SK-N-DZ (cell line): ENCODE measurements around the gene ITSN1. TPM values are rescaled to one million over a fixed set of nuclear protein-coding genes. Genes with fewer than 3 reads are reported as not detected.
"Not testable (repeated sequence)": the region's sequence is repeated elsewhere in the genome, so short reads cannot be mapped to it uniquely, and the experiment has no call there.

Source experiments
- DNase-seq: peaks from one replicate; pipeline ENCODE4 v3.0.0-alpha.2; 2015; ENCODE audit warnings: low spot score
- polyA plus RNA-seq, 2 experiments: library from polyadenylated mRNA; depleted of rRNA; stranded (reverse); fragments of >200 nt; gene quantifications; 2 replicates each; pipeline ENCODE4 v1.2.3, GENCODE V29; 2014

The ITSN1 gene
- 28.5 and 34.8 TPM in 2 replicates for polyA plus RNA-seq (2014; cell fraction: cytosol; rRNA removed)
- polyA plus RNA-seq (2014; cell fraction: nucleus; rRNA removed): 34.1 and 36.8 TPM in 2 replicates

DNA sequence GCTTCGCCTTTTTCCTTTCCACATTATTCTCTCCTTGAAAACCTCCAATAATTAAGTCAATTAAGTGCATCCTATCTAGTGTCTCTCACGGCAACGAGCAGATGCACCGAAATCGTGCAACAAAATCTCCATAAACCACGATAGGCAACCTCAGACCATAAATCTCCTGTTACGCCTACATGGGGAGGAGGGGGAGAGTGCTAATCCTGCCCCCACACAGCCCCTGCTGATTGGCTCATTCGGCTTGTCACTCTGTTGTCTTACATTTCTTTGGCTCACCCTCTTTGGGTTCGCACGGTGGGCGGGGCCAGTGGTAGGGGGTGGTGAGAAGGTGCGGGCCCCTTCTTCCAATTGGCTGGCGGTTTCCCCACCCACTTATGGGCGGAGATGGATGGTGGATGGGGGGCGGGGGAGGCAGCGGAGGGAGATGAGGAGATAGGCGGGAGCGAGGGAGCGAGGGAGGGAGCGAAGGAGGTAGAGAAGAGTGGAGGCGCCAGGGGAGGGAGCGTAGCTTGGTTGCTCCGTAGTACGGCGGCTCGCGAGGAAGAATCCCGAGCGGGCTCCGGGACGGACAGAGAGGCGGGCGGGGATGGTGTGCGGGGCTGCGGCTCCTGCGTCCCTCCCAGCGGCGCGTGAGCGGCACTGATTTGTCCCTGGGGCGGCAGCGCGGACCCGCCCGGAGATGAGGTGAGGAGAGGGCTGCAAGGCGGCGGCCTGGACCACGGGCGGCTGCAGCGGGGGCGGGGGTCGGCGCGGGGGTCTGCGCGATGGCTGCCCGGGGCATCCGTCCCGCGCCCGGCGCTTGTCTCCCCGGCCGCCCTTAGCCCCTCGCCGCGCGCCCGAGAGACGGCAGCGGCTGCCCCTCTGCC is at the start of gene ITSN1:
Gene ITSN1 (plus strand): TSS at position 475 of the 869 bp plus-strand sequence. CDS start 76,328 bp downstream, outside the sequence.
- peak; percentile 98 for DNase-seq

DNA sequence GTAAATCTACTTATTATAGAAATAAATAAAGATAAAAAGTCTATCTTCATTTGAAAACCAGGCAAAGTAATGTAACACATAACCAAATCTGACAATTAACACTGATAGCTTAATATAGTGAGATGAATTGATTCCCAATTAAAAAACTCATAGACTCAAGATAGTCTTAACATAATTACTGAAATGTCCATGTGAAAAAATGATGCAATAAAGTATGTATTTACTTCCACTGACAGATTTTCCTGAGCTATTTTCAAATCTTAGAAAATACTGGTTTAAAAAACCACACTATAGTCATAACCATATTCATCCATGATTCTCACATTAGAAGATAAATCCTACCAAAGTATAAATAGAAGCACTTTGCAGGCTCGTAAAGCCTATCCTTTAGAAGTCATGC is 44.2 kb upstream of the ITSN1 start:
- DNase-seq: no peak

DNA sequence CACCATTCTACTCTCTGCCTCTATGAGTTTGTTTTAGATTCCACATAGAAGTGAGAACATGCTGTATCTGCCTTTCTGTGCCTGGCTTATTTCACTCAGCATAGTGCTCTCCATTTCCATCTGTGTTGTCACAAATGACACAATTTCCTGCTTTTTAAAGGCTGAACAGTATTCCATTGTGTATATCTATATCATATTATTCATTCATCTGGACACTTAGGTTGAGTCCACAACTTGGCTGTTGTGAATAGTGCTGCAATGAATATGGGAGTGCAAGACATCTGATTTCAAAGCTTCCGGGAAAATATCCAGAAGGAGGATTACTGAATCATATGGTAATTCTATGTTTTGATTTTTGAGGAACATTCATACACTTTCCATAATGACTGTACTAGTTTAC is 33.7 kb upstream of the ITSN1 start:
- no peak for DNase-seq

DNA sequence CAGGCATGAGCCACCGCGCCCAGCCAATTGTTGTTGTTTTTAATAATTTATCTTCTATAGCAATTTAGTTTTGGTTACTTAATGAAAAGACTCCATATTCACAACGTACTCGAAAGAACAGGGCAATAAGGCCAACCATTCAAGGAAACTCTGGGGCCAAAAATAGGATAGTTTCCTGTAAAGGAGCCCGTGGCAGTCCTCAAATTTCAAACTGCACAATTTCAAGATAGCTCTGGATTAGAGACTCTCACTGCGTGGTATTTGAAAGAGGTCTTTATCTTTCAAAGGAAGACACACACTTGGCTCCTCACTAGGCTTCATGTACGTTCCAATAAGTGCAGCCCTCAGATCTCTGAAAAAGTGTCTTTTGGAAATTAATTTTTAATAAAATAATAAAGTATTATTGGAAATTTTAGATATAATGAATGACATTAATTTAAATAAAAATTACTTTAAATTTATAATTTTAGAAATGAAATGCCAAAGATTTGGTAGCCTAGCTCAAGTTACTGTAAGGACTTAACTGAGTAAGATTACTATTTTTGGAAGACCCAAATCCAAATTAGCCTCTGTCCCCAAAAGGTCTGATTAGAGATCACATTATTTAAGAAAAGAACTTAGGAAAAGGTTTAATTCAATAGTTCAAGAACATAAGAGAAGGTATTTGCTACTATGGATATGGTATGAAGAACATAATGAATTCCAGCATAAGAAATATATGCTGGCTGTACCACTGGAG is 31.1 kb upstream of the ITSN1 start:
- no peak for DNase-seq

DNA sequence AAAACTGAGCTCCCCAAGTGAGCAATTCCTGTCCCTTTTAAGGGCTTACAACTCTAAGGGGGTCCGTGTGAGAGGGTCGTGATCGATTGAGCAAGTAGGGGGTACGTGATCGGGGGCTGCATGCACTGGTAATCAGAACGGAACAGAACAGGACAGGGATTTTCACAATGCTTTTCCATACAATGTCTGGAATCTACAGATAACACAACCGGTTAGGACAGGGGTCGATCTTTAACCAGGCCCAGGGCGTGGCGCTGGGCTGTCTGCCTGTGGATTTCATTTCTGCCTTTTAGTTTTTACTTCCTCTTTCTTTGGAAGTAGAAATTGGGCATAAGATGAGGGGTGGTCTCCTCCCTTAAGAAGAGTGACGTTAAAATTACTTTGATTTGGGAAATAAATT is 24.7 kb upstream of the ITSN1 start:
- not testable (repeated sequence) for DNase-seq

DNA sequence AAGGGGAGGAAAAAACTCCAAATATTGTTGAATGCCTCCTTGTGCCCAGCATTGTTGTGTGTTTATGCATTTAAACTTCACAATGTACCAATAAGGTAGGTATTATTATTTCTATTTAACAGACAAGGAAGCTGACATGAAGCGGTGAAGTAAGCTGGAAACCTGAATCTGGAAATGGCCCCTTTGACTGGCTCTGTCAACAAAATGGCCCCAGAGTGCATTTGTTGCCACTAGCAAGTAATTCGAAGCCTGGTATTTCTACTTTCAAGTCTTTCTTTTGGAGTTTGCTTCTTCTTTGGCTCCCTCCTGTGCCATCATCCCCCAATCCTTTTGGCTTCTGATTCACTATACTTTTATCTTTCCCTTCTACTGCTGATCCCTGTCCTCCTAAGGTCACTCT is 23.9 kb upstream of the ITSN1 start:
- no peak for DNase-seq

DNA sequence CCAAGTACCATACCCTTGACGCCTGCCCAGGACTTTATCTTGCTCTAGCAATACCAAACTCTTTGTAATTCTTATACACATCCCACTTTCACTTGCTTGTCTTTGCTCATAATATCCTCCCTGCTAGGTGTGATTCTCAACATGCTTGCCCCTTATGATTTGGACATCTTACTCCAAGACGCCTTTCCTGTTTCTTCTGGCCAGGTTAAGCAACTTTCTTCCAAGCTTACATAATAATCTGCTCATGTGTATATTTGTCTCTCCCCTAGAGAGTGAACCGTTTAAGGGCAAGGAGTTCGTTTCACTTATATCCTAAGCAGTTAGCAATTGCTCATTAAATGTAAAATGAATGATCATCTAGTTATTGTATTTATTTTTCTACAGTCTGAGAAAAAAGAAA is 22.6 kb upstream of the ITSN1 start:
- no peak for DNase-seq

DNA sequence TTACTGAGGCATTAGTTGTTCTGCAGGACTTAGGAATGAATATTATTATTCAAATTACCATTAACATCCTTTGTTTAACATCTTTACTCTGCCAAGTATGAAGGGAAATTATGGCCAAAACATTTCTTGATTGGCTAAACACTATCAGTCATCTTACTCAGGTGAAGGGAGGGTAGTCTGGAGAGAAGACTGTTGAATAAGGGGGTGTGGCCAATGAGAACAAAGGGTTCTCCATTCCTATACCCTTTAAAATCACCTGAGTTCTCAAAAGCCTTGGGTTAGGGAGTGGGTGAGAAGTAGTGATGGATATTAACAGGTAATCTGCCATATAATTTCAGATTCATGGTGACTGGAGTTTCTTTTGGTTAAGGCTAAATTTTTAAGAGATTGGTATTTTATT is 20.0 kb upstream of the ITSN1 start:
- DNase-seq: no peak

DNA sequence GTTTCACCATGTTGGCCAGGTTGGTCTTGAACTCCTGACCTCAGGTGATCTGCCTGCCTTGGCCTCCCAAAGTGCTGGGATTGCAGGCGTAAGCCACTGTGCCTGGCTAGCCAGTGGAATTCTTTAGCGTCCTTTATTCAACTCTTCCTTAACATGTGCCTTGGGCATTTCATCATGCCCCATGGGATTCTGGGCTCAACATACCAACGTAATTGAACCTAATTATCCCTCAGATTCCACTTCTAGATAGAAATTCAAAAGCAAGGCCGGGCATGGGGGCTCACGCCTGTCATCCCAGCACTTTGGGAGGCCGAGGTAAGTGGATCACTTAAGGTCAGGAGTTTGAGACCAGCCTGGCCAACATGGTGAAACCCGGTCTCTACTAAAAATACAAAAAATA is 16.1 kb upstream of the ITSN1 start:
- DNase-seq: not testable (repeated sequence)

DNA sequence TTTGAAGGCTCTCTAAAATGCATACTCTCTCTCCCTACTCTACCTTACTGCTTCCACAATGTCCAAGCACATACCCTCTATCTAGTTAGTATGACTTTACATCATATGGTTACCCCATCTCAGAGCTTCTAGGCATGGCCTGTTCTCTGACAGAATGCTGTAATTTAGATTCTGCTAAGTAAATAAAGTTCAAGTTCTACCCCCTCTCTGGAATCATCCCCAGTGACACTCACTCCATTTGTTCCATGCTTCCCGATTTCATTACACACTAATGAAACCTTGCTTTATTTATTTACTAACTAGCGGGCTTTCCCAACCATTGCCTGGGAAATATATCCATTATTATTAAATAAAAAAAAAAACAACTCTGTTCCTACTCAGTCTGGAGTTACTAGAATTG is 8.0 kb upstream of the ITSN1 start:
- no peak for DNase-seq

DNA sequence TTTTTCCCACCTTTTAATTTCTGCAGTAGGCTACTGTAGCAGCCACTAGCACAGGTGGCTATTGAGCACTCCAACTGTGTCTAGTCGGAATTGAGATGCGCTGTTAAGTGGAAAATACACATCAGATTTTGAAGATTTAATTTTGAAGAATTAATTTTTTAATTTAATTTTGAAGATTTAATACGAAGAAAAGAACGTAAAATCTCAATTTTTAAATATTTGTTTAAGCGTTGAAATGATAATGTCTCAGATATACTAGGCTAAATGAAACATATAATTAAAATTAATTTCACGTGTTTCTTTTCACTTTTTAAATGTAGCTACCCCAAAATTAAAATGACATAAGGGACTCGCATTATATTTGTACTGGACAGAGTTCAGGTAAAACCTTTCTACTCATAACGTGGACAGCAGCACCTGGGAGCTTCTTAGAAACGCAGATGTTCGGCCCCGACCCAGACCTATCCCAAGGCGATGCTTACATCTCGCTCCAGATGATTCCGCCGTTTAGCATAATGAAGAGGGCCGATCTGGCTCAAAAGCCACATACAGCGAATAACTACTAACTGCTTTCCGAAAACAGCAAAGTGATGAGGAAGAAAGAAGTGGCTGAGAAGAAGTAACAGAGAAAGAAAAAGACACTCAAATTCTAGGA is 1.5 kb upstream of the ITSN1 start:
- DNase-seq: no peak

DNA sequence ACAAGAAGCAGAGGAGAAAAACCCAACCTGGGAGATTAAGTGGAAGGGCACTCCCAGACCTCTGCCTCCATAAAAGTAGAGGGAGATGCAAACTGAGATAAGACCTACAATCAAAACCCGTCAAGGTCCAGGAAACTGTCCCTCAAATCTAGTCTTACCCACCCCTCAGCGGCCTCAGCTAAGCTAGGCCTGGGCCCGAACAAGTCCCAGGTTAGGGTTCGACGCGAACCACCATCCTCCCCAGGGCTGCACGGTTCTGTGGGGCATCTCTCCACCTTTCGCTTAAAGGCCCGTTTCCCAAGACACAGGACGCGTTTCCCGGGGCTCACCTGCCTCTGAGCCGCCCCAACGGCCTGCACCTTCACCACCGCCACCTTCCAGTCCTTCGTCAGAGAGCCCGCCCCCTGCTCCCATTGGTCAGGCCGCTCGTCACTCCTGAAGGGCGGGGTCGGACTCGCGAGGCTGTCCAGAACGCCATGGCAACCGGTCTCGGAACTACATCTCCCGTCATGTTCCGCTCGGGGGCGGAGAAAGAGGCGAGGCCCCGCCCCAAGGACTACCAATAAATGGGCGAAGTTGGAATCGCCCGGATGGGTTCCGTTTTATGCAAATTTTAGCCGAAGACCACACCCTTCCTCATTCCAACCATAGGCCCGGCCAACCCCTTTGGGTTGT is 812 bp upstream of the ITSN1 start, which contains the start of gene CRYZL1:
Gene CRYZL1 (minus strand): TSS at position 390 of the 675 bp plus-strand sequence. CDS start 10,190 bp downstream, outside the sequence.
- peak; percentile 99 for DNase-seq

DNA sequence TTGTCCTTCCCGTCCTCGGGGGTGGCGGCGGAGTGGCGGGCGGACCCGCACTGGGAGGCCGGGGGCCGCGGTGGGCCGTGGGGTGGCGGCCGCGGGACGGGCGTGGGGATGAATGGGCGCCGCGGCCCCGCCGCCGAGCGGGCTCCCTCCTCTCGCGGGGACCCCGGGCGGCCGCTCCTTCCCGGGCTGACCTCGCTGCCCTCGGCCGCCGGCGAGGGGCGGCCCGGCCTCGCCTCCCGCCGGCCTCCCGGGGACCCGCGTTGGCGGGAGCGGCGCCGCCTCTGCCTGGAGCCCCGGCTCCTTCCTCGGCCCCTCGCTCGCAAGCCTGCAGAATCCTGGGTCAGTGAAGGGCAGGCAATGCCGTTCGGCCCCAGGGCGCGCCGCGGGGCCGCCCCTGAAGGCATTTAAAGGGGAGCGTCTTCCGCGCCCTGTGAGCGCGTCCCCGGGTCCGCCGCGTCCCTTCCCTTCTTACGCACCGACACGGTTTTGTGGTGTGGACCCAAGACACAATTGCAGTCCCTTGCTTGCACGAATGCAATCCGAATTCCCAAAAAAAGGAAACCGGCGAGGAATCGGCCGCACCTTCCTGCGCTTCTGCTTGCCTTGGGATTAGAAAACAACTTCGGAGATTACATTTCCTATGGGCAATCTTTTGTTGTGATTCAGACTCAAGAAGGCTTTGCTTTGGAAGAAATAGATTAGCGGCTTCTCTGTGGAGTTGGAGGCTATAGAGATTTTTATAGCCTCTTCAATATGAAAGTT is 776 bp downstream of the ITSN1 start:
- peak; percentile 11 for DNase-seq

DNA sequence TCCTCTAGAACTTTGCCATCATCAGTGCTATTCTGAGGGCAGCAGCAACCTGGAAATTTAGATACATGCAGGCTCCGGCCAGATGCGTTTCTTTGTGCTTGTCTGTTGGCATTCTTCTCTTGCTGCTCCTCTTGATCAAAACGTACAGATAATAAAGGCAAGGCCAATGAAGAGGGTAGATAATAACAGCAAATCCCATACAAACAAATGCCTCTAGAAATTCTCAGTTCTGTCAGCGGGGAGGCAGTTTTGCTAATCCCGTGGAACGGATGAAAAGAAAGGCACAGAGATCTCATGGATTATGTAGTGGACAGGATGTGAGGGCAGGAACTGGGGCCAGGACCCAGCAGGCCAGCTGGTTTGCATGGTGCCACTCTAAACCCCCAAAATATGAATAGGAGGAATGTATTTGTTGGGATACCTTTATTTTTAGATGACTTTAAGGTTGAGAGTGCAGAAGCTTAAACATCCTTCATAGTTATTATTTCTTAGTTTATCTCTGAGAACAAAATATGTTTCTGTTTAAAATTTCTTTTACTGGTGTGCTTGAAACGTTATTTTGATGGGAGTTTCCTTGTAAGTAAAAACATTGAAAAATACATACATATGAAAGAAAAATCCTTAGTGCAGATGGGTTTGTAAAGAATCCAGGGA is 1.5 kb downstream of the ITSN1 start:
- peak; percentile 22 for DNase-seq

DNA sequence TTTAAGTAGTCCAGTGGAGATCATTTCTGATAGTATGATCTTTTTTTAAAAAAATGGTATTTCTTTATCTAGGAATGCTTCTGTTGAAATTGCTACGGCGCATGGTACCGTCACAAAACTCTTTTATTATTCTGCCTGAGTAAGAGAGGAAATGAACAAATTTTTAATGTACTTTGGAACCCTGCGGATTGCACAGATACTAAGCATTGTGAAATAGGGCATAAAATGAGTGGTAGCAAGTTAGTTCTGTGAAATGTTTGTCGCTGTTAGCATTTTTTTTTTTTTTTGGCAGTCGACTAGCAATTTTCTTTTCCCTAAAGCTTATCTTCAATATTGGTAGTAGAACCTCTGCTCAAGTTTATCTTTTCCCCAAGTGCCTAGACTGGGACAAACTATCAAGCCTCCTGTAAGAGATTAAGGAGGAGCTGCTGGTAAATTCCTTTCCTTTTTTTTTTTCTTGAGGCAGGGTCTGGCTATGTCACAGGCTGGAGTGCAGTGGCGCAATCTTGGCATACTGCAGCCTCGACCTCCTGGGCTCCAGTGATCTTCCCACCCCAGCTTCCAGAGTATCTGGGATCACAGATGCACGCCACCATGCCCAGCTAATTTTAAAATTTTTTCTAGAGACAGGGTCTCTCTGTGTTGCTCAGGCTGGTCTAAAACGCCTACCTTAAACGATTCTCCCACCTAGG is 2.2 kb downstream of the ITSN1 start:
- DNase-seq: no peak

DNA sequence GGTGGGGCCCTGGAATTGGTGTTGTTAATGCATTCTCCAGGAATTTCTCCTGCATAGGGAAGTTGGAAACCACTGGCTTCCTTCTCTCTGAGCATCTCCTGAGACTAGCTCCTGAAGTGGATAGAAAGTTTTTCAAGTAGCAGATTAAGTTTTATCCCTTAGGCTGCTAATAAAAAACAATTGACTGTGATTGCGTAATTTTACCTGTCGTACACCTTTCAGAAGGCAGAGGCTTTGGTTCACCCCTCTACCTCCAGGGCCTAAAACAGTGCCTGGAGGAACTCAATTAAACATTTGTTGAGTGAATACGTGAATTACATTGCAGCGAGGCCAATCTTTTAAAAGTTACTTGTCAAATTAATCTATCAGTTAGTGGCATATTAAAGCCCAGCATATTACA is 3.4 kb downstream of the ITSN1 start:
- DNase-seq: no peak

DNA sequence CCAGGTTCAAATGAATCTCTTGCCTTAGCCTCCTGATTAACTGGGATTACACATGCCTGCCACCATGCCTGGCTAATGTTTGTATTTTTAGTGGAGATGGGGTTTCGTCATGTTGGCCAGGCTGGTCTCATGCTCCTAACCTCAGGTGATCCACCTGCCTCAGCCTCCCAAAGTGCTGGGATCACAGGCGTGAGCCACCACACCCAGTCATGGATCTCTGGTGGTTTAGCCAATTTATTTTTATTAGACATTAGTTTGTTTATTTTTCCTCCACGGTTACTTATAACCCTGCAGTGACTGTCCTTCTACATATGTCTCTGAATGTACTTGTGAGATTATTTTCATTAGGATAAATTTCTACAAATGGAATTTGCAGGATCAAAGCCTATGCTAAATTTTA is 5.3 kb downstream of the ITSN1 start:
- DNase-seq: no peak

DNA sequence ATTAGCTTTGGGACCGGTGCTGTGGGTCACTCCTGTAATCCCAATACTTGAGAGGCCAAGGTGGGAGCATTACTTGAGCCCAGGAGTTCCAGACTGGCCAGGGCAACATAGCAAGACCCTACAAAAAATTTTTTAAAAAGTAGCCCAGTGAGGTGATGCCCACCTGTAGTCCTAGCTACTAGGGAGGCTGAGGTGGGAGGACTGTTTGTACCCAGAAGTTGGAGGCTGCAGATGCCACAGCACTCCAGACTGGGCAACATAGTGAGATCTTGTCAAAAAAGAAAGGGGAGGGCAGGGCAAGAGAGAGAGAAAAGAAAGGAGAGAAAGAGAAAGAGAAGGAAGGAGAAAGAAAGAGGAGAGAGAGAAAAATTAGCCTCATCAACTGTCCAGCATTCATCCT is 6.3 kb downstream of the ITSN1 start:
- DNase-seq: no peak

DNA sequence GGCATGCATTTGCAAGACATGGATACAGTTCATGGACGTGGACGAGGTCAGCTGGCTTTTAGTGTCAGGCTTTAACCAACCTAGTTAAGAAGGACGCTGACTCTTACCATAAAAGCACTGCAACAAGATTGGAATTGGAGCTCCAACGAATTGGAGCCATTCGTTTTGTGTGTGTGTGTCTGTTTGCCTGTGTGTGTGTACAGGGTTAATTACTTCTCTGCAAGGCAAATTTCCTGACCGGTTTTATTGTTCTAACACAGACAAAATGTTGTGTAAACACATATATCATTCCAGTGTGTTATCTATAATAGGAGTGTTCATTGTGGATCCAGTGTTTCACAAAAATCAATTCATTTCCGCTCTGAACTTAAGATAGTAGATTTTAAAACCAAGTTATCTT is 7.9 kb downstream of the ITSN1 start:
- no peak for DNase-seq
